Measurements from ENCODE around the gene ARHGEF18.

The ARHGEF18 gene

DNA sequence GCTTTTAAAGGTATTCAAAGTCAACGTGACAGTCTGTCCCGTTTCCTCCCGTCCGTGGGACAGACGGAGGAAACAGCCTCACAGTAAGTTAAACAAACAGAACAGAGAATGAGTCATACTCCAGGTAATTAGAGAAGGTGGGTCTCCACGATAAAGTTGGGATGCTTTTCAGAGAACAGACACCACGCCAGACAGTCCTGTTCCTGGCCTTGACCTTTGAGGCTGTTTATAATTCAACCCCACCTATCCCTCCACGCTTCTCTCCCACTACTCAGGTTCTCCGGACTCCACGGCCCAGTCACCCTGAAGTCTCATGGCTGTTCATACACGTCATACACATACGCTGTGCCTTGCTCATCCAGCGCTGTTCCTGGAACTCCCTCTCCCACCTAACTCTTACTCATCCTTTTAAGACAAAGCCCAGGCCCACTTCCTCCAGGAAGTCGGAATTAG is 42.5 kb downstream of the ARHGEF18 start (continued):
- TF ChIP-seq ZNF394 (tag by site-specific recombination; IDR thresholded peaks at IDR 0.05; ENCODE audit: borderline replicate concordance) (peak; percentile 85), KLF8 (tag by site-specific recombination; IDR thresholded peaks at IDR 0.05) (peak; percentile 57; the same call in 1 of the 2 replicates), ZFHX2 (tag by site-specific recombination; conservative IDR thresholded peaks at IDR 0.05) (peak; percentile 57; the same call in 1 of the 2 replicates), SP3 (tag by site-specific recombination; IDR thresholded peaks at IDR 0.05) (peak; percentile 12; the same call in 1 of the 2 replicates), ZNF211 (tag by site-specific recombination; IDR thresholded peaks at IDR 0.05; ENCODE audit: low read depth) (no peak), ZNF600 (tag by site-specific recombination; IDR thresholded peaks at IDR 0.05) (no peak), ZNF670 (tag by site-specific recombination; IDR thresholded peaks at IDR 0.05; ENCODE audit: low read depth) (no peak), ZNF610 (tag by site-specific recombination; IDR thresholded peaks at IDR 0.05; ENCODE audit: borderline replicate concordance) (no peak), ZNF777 (tag by site-specific recombination; IDR thresholded peaks at IDR 0.05; ENCODE audit: borderline replicate concordance) (no peak), ZNF174 (tag by site-specific recombination; IDR thresholded peaks at IDR 0.05) (no peak), ZNF830 (tag by site-specific recombination; IDR thresholded peaks at IDR 0.05; ENCODE audit: low read depth) (no peak), ZNF404 (tag by site-specific recombination; IDR thresholded peaks at IDR 0.05) (no peak), ZBTB20 (tag by site-specific recombination; IDR thresholded peaks at IDR 0.05) (no peak), SCRT2 (tag by site-specific recombination; IDR thresholded peaks at IDR 0.05) (no peak), EGR2 (tag by site-specific recombination; IDR thresholded peaks at IDR 0.05; ENCODE audit: low read depth) (peak; percentile 76), YY2 (tag by site-specific recombination; IDR thresholded peaks at IDR 0.05) (no peak), ZNF341 (tag by site-specific recombination; IDR thresholded peaks at IDR 0.05; ENCODE audit: low read depth) (peak; percentile 81), SALL2 (tag by site-specific recombination; IDR thresholded peaks at IDR 0.05; ENCODE audit: borderline replicate concordance) (no peak)
- TF ChIP-seq, protein P1, sequence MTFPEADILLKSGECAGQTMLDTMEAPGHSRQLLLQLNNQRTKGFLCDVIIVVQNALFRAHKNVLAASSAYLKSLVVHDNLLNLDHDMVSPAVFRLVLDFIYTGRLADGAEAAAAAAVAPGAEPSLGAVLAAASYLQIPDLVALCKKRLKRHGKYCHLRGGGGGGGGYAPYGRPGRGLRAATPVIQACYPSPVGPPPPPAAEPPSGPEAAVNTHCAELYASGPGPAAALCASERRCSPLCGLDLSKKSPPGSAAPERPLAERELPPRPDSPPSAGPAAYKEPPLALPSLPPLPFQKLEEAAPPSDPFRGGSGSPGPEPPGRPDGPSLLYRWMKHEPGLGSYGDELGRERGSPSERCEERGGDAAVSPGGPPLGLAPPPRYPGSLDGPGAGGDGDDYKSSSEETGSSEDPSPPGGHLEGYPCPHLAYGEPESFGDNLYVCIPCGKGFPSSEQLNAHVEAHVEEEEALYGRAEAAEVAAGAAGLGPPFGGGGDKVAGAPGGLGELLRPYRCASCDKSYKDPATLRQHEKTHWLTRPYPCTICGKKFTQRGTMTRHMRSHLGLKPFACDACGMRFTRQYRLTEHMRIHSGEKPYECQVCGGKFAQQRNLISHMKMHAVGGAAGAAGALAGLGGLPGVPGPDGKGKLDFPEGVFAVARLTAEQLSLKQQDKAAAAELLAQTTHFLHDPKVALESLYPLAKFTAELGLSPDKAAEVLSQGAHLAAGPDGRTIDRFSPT (tag by site-specific recombination; IDR thresholded peaks at IDR 0.05) = 0 out of 2 replicates have a peak, but pooled peaks have one; percentile 8
- TF ChIP-seq, protein P2, sequence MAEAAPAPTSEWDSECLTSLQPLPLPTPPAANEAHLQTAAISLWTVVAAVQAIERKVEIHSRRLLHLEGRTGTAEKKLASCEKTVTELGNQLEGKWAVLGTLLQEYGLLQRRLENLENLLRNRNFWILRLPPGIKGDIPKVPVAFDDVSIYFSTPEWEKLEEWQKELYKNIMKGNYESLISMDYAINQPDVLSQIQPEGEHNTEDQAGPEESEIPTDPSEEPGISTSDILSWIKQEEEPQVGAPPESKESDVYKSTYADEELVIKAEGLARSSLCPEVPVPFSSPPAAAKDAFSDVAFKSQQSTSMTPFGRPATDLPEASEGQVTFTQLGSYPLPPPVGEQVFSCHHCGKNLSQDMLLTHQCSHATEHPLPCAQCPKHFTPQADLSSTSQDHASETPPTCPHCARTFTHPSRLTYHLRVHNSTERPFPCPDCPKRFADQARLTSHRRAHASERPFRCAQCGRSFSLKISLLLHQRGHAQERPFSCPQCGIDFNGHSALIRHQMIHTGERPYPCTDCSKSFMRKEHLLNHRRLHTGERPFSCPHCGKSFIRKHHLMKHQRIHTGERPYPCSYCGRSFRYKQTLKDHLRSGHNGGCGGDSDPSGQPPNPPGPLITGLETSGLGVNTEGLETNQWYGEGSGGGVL (tag by site-specific recombination; IDR thresholded peaks at IDR 0.05) = peak; percentile 27; the same call in 1 of the 2 replicates

DNA sequence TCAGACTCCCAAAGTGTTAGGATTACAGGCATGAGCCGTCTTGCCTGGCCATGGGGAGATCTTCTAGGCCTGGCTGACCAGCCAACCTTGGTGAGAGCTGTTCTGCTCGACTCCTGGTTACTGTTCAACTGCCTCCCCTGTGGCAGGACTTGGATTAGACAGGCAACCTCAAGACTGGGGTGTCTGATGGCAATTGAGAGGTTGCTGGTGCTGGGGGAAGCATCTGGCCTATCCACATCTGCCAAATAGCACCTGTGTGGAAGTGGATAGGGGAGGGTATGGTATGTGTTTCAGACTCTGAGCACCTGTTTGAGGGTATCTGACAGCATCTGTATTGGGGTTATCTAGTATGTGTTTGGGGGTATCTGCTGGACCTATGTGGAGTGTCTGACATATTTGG is 44.7 kb downstream of the ARHGEF18 start:
- ChIA-PET CTCF (interaction anchor here (0.7 to 2.5 kb wide), 5 partner anchors 9 to 962 kb away, joined by 3 to 7 read pairs (median 4); no protein-coding TSS in a partner anchor), POLR2A (interaction anchor here (0.6 kb wide), 1 partner anchor 324 kb away, joined by 8 read pairs; the partner anchor contains the start of gene ZNF557)
- no peak overlapping the region for H3K27ac ChIP-seq (ENCODE audit: extremely low read depth, low read depth, low read length)
- peaks cover 6% of the 10 kb centered on the region for H3K4me1 ChIP-seq (ENCODE audit: control insufficient read depth, insufficient read depth, low read length)
- no peaks in the 10 kb centered on the region for H3K9me3 ChIP-seq (ENCODE audit: control insufficient read depth, insufficient read depth, low read depth, low read length)
- TF ChIP-seq ZNF623 (tag by site-specific recombination; IDR thresholded peaks at IDR 0.05) (no peak), ZNF621 (tag by site-specific recombination; IDR thresholded peaks at IDR 0.05) (no peak), ZNF324 (tag by site-specific recombination; IDR thresholded peaks at IDR 0.05) (no peak), PRDM1 (tag by site-specific recombination; IDR thresholded peaks at IDR 0.05) (no peak), ZNF19 (tag by site-specific recombination; IDR thresholded peaks at IDR 0.05; ENCODE audit: low read depth) (no peak), ZNF473 (tag by site-specific recombination; IDR thresholded peaks at IDR 0.05) (no peak), ZNF768 (tag by site-specific recombination; IDR thresholded peaks at IDR 0.05) (no peak), ZBTB20 (tag by site-specific recombination; IDR thresholded peaks at IDR 0.05) (no peak), ZNF10 (tag by site-specific recombination; IDR thresholded peaks at IDR 0.05) (no peak), ZNF169 (tag by site-specific recombination; IDR thresholded peaks at IDR 0.05) (no peak), GLIS2 (tag by site-specific recombination; IDR thresholded peaks at IDR 0.05) (no peak), ZNF114 (tag by site-specific recombination; IDR thresholded peaks at IDR 0.05) (no peak), SP2 (tag by site-specific recombination; IDR thresholded peaks at IDR 0.05) (no peak), ZNF426 (tag by site-specific recombination; IDR thresholded peaks at IDR 0.05) (no peak)
- H3K4me3 ChIP-seq (ENCODE audit: low read depth, low read length) = no peak overlapping the region
- no peaks in the 10 kb centered on the region for H3K36me3 ChIP-seq (ENCODE audit: control insufficient read depth in 2 of 2, insufficient read depth in 1 of 2, low read length in 2 of 2)

All from HEK293 (cell line).